IPS DF 4.7 (cell line): ENCODE measurements around the gene GOSR1.
"Not testable (repeated sequence)": the region's sequence is repeated elsewhere in the genome, so short reads cannot be mapped to it uniquely, and the experiment has no call there.

Experiments used
- DNase-seq: peaks from one replicate; pipeline ENCODE4 v3.0.0-alpha.2; 2013; ENCODE audit warnings: low spot score; ENCODE audit errors: extremely low read depth

The GOSR1 gene

DNA sequence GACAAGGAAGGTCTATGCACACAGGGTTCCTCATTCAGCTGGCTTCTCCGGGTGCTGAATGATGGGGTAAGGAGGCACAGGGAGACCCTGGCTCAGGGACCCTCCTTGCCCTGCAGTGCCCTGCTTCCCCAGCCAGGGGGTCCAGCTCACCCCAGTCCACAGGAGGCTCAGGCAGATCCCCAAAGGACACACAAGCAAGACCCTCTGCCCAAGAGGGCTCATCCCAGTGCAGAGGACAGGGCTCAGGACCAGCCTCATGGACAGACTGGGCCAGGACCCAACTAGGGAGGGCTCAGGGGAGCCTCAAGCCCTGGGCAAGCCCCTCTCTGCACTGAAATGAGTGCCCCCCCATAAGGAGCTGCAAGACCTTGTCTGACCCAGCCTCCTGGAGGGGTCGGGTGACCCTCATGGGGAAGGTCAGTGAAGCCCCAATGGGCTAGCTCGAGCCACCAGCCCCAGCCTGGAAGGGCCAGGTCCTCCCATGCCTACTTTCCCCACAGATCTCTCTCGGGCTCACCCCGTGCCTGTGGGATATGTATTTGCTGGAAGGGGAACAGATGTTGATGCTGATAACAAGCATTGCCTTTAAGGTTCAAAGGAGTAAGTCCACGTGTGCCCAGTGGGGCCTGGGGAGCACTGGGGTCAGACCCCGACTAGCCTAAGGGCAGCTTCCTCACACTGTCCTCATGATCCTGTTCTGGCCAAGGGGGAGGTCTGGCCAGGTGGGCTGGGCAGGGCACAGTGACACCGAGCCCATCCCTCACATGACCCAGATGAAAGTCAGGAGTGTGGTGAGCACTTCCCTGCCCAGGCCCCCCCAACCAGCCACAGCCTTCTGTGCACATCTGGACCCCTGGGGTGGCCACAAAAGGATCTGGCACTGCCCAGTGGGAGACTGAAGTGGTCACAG lies 83.2 kb downstream of the GOSR1 start:
- not testable (repeated sequence) for DNase-seq

DNA sequence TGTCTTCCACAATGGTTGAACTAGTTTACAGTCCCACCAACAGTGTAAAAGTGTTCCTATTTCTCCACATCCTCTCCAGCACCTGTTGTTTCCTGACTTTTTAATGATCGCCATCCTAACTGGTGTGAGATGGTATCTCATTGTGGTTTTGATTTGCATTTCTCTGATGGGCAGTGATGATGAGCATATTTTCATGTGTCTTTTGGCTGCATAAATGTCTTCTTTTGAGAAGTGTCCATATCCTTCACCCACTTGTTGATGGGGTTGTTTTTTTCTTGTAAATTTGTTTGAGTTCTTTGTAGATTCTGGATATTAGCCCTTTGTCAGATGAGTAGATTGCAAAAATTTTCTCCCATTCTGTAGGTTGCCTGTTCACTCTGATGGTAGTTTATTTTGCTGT lies 84.6 kb downstream of the GOSR1 start:
- DNase-seq: not testable (repeated sequence)

DNA sequence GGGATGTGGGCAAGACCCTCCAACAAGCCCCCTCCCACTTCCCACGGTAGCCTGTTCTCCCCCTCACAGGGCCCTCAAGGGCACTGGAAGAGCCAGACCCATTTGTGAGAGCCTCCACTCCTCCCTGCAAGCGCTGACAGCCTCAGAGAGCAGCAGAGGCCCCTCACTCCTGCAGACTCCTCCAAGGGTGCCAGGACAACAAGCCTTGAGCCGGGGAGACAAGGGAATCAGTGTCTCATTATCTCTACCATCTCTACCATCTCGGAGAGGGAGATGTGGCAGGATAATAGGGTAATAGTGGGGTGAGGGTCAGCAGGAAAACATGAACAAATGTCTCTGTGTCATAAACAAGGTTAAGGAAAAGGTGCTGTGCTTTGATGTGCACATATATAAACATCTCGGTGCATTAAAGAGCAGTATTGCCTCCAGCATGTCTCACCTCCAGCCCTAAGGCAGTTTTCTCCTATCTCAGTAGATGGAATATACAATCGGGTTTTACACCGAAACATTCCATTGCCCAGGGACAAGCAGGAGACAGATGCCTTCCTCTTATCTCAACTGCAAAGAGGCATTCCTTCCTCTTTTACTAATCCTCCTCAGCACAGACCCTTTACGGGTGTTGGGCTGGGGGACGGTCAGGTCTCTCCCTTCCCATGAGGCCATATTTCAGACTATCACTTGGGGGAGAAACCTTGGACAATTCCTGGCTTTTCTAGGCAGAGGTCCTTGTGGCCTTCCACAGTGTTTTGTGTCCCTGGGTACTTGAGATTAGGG lies 86.1 kb downstream of the GOSR1 start:
- not testable (repeated sequence) for DNase-seq

DNA sequence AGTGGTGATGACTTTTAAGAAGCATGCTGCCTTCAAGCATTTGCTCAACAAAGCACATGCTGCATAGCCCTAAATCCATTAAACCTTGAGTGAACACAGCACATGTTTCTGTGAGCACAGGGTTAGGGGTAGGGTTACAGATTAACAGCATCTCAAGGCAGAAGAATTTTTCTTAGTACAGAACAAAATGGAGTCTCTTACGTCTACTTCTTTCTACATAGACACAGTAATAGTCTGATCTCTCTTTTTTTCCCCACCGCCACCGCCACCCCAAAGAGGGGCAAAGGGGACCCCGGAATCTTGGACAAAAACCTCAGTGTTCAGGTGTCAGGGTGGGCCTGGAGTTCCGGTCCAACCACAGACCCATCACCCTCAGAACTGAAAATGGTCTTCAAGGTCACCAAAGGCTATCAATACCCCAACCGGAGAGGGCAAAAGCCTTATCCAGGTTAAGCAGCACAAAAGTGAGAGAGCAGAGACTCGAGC lies 86.7 kb downstream of the GOSR1 start:
- DNase-seq: not testable (repeated sequence)

DNA sequence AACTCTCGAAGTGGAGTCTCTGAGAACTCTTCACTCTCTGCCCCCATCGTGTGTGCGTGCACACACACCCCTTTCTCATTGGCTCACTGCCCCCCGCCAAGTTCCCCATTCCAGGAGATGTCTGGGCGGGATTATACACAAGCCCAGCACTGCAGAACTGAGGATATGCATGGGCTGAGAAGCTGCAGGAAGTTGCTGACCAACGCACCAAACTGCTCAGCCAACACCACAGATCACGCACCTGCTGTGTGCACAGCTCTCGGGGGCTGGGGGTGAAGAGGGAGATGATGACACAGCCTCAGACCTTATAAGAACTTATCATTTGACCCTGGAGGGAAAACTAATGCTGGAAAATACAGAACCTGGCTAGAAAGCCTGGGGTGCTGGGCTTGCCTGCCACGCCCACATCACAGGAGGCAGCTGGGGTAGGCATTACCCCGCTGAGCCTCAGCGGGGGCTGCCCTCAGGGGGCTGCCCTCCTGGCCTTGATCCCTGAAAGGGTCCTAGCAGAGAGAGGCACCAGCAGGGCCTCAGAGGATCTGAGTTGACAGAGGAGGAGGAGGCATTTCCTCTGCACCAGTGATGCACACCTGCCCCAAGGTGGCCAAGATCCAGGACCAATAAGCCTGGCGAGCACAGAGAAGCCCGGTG lies 87.3 kb downstream of the GOSR1 start:
- DNase-seq: not testable (repeated sequence)

DNA sequence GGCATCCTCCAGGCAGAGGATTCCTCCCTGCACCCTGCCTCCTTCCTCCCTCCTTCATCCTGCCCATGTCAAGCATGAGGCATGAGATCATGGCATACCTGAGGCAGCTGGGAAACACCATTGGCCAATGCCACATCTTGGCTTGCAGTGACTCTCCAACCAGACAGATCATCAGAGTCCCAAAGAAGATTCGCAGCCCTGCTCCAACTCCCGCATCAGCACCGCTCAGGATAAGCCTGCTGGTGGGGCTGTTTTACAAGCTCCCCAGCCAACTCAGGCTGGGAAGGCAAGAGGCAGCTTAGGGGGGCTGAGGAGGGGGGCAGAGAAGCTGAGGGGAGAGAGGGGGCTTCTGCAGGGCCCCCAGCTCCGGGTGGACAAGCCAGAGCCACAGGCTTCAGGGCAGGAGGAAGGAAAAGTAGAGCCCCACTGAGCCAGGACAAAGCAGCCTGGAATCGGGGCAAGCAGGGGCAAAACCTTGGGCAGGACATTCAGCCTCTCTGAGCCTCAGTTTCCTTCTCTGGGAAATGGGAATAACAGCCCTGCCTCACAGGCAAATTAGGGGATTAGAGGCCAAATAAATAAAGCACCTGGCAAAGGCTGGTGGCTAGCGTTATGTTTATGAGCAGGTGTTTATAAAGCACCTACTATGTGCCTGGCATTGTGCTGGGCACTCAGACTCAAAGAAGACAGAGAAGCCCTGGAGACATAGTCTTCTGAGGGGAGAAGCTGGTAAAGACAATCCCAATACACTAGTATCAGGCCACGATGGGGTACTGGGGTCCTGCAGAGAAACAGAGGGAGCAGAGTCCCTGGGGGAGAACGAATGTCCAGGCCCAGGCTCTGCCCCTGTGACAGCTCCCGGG lies 88.1 kb downstream of the GOSR1 start:
- DNase-seq: no peak

DNA sequence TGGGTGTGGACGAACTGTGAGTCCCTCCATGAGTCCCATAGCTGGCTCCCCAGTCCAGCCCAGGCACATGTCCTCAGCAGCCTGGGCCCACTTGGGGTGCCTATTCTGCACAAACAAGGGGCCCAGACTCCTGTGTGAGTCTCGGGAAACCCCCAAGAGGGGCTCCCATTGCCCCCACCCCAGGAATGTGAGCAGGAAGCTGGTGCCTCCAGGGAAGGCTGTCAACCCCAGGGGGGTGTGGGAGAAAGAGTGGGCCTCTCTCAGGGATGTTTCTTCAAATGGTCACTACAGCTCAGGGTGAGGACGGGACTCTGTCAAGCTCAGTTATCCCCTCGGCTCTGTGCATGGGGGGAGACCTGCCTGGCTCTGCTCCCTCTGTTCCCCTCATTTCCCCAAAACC lies 88.9 kb downstream of the GOSR1 start:
- DNase-seq: not testable (repeated sequence)

DNA sequence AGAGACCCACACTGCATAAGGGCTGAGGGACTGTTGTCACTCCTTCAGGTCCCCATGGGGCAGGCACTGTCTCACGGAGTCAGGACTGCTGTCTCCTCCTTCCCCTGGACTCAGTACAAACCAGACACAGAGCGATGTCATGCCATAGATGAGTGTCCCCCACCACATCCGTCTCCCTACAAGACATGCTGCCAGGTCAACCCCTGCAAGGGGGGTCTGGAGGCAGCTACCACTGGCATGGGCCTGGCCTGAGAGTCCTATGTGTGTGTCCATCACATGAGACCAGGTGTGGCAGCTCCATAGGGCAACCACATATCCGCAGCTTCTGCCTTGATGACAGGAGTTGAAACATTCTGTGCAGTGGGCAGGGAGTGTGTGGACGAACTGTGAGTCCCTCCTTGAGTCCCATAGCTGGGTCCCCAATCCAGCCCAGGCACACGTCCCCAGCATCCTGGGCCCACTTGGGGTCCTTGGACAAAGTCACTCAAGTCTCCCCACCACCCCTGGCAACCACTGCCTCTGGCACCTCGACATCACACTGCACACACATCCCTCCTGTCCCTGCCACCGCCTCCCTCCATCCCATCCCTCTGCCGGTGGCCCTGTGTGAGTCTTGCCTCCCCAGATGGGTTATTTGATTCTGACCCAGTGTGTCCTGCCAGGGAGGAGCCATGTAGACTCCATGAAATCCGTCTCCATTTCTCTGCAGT lies 89.5 kb downstream of the GOSR1 start:
- not testable (repeated sequence) for DNase-seq

DNA sequence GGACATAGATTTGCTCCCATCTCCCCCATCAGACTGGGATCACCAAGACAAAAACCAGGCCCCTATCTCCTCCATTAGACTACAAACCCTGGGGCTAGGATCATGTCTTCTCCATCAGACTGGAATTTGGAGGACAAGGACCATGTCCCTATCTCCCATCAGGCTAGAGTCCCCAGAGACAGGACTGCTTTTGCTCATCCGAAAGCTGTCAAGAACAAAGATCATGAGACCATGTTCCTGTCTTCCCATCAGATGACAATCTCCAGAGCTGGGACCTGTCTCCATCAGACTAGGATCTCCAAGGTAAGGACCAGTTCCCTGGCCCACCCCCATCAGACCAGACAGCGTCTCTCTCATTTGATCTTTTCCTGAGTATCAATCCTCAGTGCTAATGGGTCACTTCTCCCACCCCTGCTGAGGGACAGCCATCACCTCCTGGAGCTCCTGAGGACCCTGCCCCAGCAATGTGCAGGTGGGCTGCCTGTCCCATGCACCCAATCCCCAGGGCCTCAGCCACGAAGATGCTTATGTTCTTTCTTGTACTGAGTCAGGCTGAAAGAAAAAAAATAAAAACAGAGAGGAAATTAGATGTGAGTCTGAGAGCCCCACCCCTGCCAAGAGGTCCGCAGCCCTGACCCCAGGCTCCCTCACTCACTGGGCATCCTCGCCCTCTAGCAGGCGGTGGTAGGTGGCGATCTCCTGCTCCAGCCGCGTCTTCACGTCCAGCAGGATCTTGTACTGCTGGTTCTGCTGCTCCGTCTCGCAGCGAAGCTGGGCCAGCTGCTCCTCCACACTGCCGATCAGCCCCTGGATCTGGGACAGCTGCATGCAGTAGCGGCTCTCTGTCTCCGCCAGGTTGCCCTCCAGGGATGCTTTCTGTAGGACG lies 90.3 kb downstream of the GOSR1 start:
- DNase-seq: no peak

DNA sequence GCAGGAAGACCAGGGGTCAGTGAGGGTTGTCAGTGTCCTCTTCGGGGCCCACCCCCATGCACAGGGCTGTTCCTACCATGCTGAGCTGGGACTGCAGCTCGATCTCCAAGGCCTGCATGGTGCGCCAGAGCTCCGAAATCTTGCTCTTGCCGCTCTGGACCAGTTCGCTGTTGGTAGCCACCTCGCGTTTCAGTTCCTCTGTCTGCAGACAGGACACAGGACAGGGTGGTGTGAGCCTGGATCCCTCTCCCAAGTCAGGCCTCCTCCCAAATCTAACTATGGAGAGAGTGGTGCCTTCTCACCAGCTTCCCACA lies 90.9 kb downstream of the GOSR1 start:
- DNase-seq: no peak

DNA sequence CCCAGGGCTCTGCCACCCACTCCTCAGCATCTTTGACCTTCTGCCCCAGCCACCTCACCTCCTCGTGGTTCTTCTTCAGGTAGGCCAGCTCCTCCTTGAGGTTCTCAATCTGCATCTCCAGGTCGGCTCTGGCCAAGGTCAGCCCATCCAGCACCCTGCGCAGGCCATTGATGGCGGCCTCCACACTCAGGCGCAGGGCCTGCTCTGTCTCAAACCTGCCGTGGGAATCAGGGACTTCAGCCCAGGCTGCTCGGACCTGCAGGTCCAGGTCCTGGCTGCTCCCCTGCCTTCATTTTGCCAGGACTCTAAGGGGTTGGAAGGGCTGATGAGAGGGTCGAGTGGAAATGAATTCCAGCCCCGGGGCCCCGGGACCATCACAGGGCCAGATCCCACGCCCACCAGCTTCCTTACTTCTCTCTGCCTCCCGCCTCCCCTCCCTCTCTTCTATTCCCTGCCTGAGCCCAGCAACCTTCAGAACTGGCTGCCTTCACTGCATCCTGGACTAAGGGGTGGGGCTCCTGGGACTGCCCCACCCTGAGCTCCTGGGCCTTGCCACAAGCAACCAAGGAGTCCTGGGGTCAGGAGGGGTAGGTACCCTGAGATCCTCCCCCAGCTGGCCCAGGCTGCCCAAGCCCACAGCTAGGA lies 92.4 kb downstream of the GOSR1 start:
- not testable (repeated sequence) for DNase-seq

DNA sequence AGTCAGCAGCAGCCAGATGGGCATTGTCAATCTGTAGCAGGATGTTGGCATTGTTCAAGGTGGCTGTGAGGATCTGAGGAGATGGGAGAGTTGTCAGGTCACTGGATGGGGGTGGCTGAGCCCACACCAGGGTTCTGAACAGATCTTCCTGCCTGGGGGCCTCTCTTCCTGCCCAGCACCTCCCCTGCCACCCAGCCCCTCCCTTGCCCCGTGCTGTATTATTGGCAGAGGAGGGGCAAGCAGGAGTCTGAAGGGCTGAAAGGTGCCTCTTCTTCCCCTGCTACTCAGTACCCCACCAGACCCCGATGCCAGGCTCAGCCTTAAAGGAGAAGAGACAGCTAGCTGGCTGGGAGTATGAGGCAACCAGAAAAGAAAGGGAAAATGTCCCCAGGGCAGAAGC lies 93.0 kb downstream of the GOSR1 start:
- DNase-seq: no peak

DNA sequence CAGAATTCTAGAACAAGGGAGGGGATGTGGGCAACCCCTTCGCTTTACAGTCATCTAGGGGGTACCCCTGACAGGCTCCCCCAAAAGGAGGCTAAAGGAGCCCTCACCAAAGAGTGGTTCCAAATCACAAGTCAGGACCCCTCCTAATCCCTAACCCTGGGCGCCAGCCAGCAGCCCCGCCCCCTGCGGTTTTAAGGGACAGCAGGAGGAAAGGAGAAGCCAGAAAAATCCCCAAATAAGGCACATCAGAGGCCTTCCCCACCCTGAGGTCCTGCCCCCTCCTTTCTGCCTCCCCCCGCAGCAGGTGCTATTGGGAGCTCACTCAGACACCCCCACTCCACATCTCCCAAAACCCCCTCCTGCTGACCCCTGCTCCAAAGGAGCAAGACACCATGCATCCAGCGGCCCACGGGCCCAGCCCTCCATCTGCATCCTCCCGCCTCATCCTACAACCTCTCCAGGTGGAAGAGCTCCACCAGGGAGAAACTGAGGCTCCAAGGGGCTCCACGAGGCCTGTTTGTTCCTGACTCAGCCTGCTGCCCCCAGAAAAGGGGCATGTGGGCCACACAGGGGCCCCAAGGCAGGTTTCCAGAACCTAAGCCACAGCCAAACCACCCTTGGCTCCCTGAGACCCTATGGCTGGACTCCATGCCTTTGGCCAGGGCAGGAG lies 93.5 kb downstream of the GOSR1 start:
- no peak for DNase-seq

DNA sequence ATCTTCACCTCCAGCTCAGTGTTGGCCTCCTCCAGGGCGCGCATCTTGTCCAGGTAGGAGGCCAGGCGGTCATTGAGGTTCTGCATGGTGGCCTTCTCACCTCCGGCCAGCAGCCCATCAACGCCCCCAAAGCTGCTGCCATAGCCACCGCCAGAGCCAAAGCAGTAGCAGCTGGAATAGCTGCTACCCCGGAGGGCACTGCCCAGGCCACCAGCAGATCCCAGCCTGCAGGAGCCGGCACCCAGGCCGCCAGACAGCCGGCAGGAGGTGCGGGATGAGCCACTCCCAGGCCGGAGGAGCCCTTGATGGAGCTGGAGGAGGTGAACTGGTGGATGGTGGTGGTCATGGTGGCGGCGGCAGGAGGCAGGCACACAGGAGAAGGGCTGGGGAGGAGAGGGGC lies 94.2 kb downstream of the GOSR1 start:
- not testable (repeated sequence) for DNase-seq

DNA sequence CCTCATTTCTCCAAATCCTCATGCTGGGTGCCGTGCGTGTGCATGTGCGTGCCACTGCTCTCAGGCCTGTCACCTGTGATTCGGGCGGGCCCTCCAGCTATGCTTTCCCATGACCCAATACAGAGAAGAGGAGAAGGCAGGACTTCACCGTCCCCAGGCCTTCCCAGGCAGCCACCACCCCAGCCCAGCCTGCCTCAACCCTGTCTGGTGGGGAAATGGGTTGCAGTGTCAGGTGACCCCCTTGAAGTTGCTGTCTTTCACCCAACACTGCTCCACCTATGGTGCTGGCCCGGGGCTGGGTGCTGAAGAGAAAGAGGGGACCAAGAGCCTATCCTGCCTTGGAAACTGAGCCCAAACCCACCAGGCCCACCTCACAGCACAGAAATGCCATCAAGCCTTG lies 94.7 kb downstream of the GOSR1 start:
- no peak for DNase-seq

DNA sequence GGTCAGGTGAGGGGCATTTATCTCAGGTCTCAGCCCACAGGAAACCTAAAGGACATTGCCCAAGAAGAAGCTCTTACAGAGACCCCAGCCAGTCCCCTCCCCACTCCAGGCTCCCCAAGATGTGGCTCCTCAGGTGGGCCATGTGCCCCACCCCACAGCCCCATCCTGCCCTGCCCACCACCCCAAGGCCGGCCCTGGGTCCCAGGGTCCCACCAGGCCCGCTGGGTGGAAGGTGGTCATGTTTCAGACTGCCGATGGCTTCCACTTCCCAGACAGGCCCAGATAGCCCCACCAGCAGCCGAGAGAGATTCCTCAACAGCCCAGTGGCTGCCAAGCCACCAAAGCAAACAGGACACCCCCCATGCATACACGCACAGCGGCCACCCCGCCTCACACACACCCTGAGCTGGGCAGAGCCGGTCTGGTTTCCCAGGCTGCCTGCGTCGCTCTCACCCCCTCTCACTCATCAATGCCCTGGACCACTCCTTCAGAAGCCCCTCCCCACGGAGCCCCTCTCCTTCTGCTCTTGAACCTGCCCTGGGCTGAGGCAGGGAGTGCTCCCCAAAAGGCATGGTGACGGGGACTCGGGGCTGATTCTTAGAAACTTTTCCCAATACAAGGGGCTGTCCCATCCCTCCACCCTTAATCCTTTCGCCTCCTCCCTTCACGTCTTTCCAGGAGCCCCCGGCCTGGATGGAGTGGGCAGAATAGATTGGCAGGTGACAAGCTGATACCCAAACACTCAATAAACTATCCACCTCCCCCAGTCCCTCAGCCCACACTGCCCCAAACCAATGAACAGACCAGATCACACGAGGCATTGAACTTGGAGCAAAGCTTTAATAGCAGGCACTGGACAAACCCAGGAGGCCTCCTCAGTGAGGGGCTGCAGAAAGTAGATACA lies 95.7 kb downstream of the GOSR1 start:
- DNase-seq: not testable (repeated sequence)

DNA sequence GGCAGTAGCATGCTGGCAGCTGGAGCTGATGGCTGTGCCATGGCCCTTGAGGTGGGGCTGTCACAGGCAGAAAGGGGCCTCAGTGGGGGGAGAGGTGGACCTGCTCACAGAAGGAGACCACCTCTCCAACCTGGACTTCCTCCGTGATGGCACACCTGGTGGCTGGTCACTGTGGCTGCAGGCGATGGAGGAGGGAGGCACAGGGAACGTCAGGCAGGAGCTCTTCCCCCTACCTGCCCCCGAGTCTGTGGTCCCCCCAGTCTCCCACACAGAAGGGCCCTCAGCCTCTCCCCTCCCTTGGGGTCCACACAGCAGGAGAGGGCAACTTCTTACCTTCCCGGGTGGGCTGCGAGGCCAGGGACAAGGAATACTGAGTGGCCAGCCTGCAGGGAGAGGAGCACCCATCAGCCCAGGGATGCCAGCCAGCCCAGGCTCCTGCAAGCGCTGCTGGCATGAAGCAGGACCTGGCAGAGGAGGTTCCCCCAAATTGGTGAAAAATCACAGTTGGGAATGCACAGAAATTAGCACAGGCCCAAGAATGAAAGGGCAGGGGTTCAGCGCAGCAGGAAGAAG lies 96.5 kb downstream of the GOSR1 start:
- DNase-seq: no peak
